WTC11 (cell line): ENCODE data around the gene BORCS8. TPM values are rescaled to one million over a fixed set of nuclear protein-coding genes. Genes with fewer than 3 reads are reported as not detected.

ENCODE experiments used
- ATAC-seq: fragments of 200-7000 bp; cut with Tn5 transposase; 2 replicates; pipeline ENCODE4 v1.10.0; 2021; ENCODE audit warnings: mild to moderate bottlenecking, moderate library complexity
- CTCF ChIA-PET: fragments of 300-600 bp; sonication (Branson Sonifier 250); formaldehyde crosslinking; loops from one replicate; lab custom pipeline; 2021; ENCODE audit warnings: antibody characterized with exemption; lab: Charles Lee
- POLR2A ChIA-PET: fragments of 350-600 bp; sonication (Branson Sonifier 250); formaldehyde crosslinking; loops from one replicate; lab custom pipeline; 2021; ENCODE audit warnings: antibody characterized with exemption; lab: Charles Lee
- DNase-seq: peaks from one replicate; pipeline ENCODE4 v3.0.0; 2021; ENCODE audit warnings: low spot score
- H3K27ac Mint-ChIP-seq: 2 replicates; pipeline ENCODE4 v1.8.0; 2021; ENCODE audit warnings: mixed read lengths
- H3K27me3 Mint-ChIP-seq: 2 replicates; pipeline ENCODE4 v1.8.0; 2021; ENCODE audit warnings: low read depth, mild to moderate bottlenecking, moderate library complexity, mixed read lengths
- H3K36me3 Mint-ChIP-seq: 2 replicates; pipeline ENCODE4 v1.8.0; 2021; ENCODE audit warnings: mixed read lengths
- H3K4me1 Mint-ChIP-seq: 2 replicates; pipeline ENCODE4 v1.8.0; 2022; ENCODE audit warnings: mixed read lengths
- H3K4me3 Mint-ChIP-seq: 2 replicates; pipeline ENCODE4 v1.8.0; 2021; ENCODE audit warnings: mild to moderate bottlenecking, moderate library complexity, mixed read lengths
- H3K9me3 Mint-ChIP-seq: 2 replicates; pipeline ENCODE4 v1.8.0; 2021; ENCODE audit warnings: mixed read lengths
- ATF1 ChIP-seq: sonication (generic); formaldehyde crosslinking; IDR thresholded peaks from 2 replicates; pipeline ENCODE4 v1.8.1; 2023; ENCODE audit warnings: mild to moderate bottlenecking, moderate library complexity, missing genetic modification reagents
- CTCF ChIP-seq: fragments of 200-600 bp; IDR thresholded peaks from 2 replicates; pipeline ENCODE4 v1.8.0; 2022; ENCODE audit warnings: antibody characterized with exemption
- ESRRA ChIP-seq: sonication (generic); formaldehyde crosslinking; IDR thresholded peaks from 2 replicates; pipeline ENCODE4 v1.8.1; 2022; ENCODE audit warnings: mild to moderate bottlenecking, missing genetic modification reagents, borderline replicate concordance
- GABPB1 ChIP-seq: sonication (generic); formaldehyde crosslinking; IDR thresholded peaks from 2 replicates; pipeline ENCODE4 v1.8.1; 2023; ENCODE audit warnings: mild to moderate bottlenecking, missing genetic modification reagents
- GTF2I ChIP-seq: fragments of 250-450 bp; sonication (Bioruptor Pico); conservative IDR thresholded peaks from 2 replicates; pipeline ENCODE4 v1.4.0; 2021; ENCODE audit warnings: mild to moderate bottlenecking
- HMGA2 ChIP-seq: fragments of 250-450 bp; sonication (Bioruptor Pico); IDR thresholded peaks from 2 replicates; pipeline ENCODE4 v1.4.0; 2021; ENCODE audit warnings: mild to moderate bottlenecking, moderate library complexity
- HMGXB4 ChIP-seq: sonication (generic); formaldehyde crosslinking; IDR thresholded peaks from 2 replicates; pipeline ENCODE4 v1.8.1; 2023; ENCODE audit warnings: mild to moderate bottlenecking, moderate library complexity, missing genetic modification reagents
- IRF2 ChIP-seq: sonication (generic); formaldehyde crosslinking; IDR thresholded peaks from 2 replicates; pipeline ENCODE4 v1.8.0; 2022; ENCODE audit warnings: low read depth, missing genetic modification reagents, borderline replicate concordance
- KAT7 ChIP-seq: sonication (generic); formaldehyde crosslinking; IDR thresholded peaks from 2 replicates; pipeline ENCODE4 v1.8.1; 2023; ENCODE audit warnings: missing genetic modification reagents, mild to moderate bottlenecking, borderline replicate concordance
- MXD4 ChIP-seq: fragments of 250-450 bp; sonication (Bioruptor Pico); IDR thresholded peaks from 2 replicates; pipeline ENCODE4 v1.8.0; 2021; ENCODE audit warnings: mild to moderate bottlenecking, moderate library complexity, borderline replicate concordance
- MYBL2 ChIP-seq: sonication (generic); formaldehyde crosslinking; IDR thresholded peaks from 2 replicates; pipeline ENCODE4 v1.8.1; 2023; ENCODE audit warnings: mild to moderate bottlenecking, moderate library complexity, missing genetic modification reagents
- NFYB ChIP-seq: sonication (generic); formaldehyde crosslinking; conservative IDR thresholded peaks from 2 replicates; pipeline ENCODE4 v1.8.0; 2022; ENCODE audit warnings: low read depth, missing genetic modification reagents
- NR1H2 ChIP-seq: sonication (generic); formaldehyde crosslinking; IDR thresholded peaks from 2 replicates; pipeline ENCODE4 v1.9.0; 2021; ENCODE audit warnings: mild to moderate bottlenecking, moderate library complexity, missing genetic modification reagents
- NR3C1 ChIP-seq: sonication (generic); formaldehyde crosslinking; conservative IDR thresholded peaks from 2 replicates; pipeline ENCODE4 v1.8.1; 2023; ENCODE audit warnings: low read depth, mild to moderate bottlenecking, missing genetic modification reagents
- PRRX2 ChIP-seq: fragments of 250-450 bp; sonication (Bioruptor Pico); IDR thresholded peaks from 2 replicates; pipeline ENCODE4 v1.8.0; 2021; ENCODE audit warnings: mild to moderate bottlenecking
- RORB ChIP-seq: fragments of 250-450 bp; sonication (Bioruptor Pico); IDR thresholded peaks from 2 replicates; pipeline ENCODE4 v1.9.0; 2021; ENCODE audit warnings: mild to moderate bottlenecking
- TEAD1 ChIP-seq: sonication (generic); formaldehyde crosslinking; IDR thresholded peaks from 2 replicates; pipeline ENCODE4 v1.8.0; 2022; ENCODE audit warnings: mild to moderate bottlenecking, missing genetic modification reagents
- ZMAT4 ChIP-seq: fragments of 250-450 bp; sonication (Bioruptor Pico); IDR thresholded peaks from 2 replicates; pipeline ENCODE4 v1.9.0; 2021; ENCODE audit warnings: mild to moderate bottlenecking
- ZNF263 ChIP-seq: sonication (generic); formaldehyde crosslinking; IDR thresholded peaks from 2 replicates; pipeline ENCODE4 v1.8.1; 2022; ENCODE audit warnings: low read depth, mild to moderate bottlenecking, moderate library complexity, missing genetic modification reagents
- ZNF317 ChIP-seq: sonication (generic); formaldehyde crosslinking; IDR thresholded peaks from 2 replicates; pipeline ENCODE4 v1.8.1; 2023; ENCODE audit warnings: low read depth, mild to moderate bottlenecking, moderate library complexity, missing genetic modification reagents, borderline replicate concordance
- total RNA-seq: library from RNA; stranded (reverse); gene quantifications from 3 replicates; pipeline ENCODE4 v1.2.3, GENCODE V29; 2021
- TF ChIP-seq, protein P1 (sequence below): sonication (generic); formaldehyde crosslinking; IDR thresholded peaks from 2 replicates; pipeline ENCODE4 v1.8.0; 2023; ENCODE audit warnings: missing genetic modification reagents
- TF ChIP-seq, protein P2 (sequence below): sonication (generic); formaldehyde crosslinking; IDR thresholded peaks from 2 replicates; pipeline ENCODE4 v1.8.0; 2022; ENCODE audit warnings: missing genetic modification reagents
- TF ChIP-seq, protein P3 (sequence below): sonication (generic); formaldehyde crosslinking; IDR thresholded peaks from 2 replicates; pipeline ENCODE4 v1.8.0; 2022; ENCODE audit warnings: mild to moderate bottlenecking, missing genetic modification reagents

The BORCS8 gene
- total RNA-seq, 1 experiment from 2014 or later = 20.9 TPM

- peaks cover 83% of the 10 kb centered on the region for H3K27me3 Mint-ChIP-seq
- H3K4me3 Mint-ChIP-seq = peak overlapping the region; percentile 70
- DNase-seq = no peak
- CTCF ChIA-PET = no interaction called here
- no peak overlapping the region for H3K27ac Mint-ChIP-seq
- no peaks in the 10 kb centered on the region for H3K9me3 Mint-ChIP-seq
- POLR2A ChIA-PET = no interaction called here
- peaks cover 14% of the 10 kb centered on the region for H3K4me1 Mint-ChIP-seq
- no peak for TF ChIP-seq TEAD1 (CRISPR knock-in tag)
- TF ChIP-seq PRRX2 (CRISPR knock-in tag) = no peak
- no peak for TF ChIP-seq MYBL2 (CRISPR knock-in tag)
- no peak for TF ChIP-seq ATF1 (CRISPR knock-in tag)
- TF ChIP-seq MXD4 (CRISPR knock-in tag) = no peak
- TF ChIP-seq, protein P1, sequence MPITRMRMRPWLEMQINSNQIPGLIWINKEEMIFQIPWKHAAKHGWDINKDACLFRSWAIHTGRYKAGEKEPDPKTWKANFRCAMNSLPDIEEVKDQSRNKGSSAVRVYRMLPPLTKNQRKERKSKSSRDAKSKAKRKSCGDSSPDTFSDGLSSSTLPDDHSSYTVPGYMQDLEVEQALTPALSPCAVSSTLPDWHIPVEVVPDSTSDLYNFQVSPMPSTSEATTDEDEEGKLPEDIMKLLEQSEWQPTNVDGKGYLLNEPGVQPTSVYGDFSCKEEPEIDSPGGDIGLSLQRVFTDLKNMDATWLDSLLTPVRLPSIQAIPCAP (CRISPR knock-in tag) = no peak
- no peak for TF ChIP-seq HMGA2 (CRISPR knock-in tag)
- no peak for TF ChIP-seq ZNF263 (CRISPR knock-in tag)
- no peak for TF ChIP-seq RORB (CRISPR knock-in tag)
- TF ChIP-seq ZNF317 = no peak
- no peak for TF ChIP-seq NR3C1 (CRISPR knock-in tag)
- no peak for TF ChIP-seq ZMAT4 (CRISPR knock-in tag)
- no peak for TF ChIP-seq IRF2
- no peak for TF ChIP-seq NR1H2
- TF ChIP-seq CTCF = no peak
- TF ChIP-seq KAT7 = no peak
- no peaks in the 10 kb centered on the region for H3K36me3 Mint-ChIP-seq
- ATAC-seq = no peak
Observed at GRCh38 chr19:19212916-19213315, 21.0 kb upstream of the BORCS8 start.

- CTCF ChIA-PET = interaction anchor here (0.7 to 1.5 kb wide), 4 partner anchors 9 to 96 kb away, joined by 3 to 5 read pairs (median 4); partner anchors contain the start of gene NR2C2AP
Observed at GRCh38 chr19:19211499-19212420, 19.8 kb upstream of the BORCS8 start, which contains the start of gene NCAN. NCAN (plus strand) TSS chr19:19211958; CDS start chr19:19216954, 4,996 bp downstream.

More at GRCh38 chr19:19211499-19212420, 19.8 kb upstream of the BORCS8 start, which contains the start of gene NCAN:
- H3K27me3 Mint-ChIP-seq = peaks cover 85% of the 10 kb centered on the region
- peak within 1 kb of the TSS; percentile 70 for H3K4me3 Mint-ChIP-seq
- no peak within 1 kb of the TSS for H3K27ac Mint-ChIP-seq
- H3K36me3 Mint-ChIP-seq = no peaks in the 10 kb centered on the region
- peaks cover 14% of the 10 kb centered on the region for H3K4me1 Mint-ChIP-seq
- DNase-seq (peak; percentile 65), ATAC-seq (peak; percentile 80)
- H3K9me3 Mint-ChIP-seq = peaks cover 7% of the 10 kb centered on the region; the same call in 1 of the 2 replicates
- TF ChIP-seq GTF2I (CRISPR knock-in tag) = peak; percentile 80; the same call in 1 of the 2 replicates
- TF ChIP-seq GABPB1 (CRISPR knock-in tag) = no peak
- TF ChIP-seq NR1H2 = no peak
- 0 out of 2 replicates have a peak, but pooled peaks have one; percentile 8 for TF ChIP-seq NFYB (CRISPR knock-in tag)
- 0 out of 2 replicates have a peak, but pooled peaks have one; percentile 21 for TF ChIP-seq HMGXB4 (CRISPR knock-in tag)
- peak; percentile 92; the same call in 1 of the 2 replicates for TF ChIP-seq ESRRA (CRISPR knock-in tag)
- TF ChIP-seq, protein P2, sequence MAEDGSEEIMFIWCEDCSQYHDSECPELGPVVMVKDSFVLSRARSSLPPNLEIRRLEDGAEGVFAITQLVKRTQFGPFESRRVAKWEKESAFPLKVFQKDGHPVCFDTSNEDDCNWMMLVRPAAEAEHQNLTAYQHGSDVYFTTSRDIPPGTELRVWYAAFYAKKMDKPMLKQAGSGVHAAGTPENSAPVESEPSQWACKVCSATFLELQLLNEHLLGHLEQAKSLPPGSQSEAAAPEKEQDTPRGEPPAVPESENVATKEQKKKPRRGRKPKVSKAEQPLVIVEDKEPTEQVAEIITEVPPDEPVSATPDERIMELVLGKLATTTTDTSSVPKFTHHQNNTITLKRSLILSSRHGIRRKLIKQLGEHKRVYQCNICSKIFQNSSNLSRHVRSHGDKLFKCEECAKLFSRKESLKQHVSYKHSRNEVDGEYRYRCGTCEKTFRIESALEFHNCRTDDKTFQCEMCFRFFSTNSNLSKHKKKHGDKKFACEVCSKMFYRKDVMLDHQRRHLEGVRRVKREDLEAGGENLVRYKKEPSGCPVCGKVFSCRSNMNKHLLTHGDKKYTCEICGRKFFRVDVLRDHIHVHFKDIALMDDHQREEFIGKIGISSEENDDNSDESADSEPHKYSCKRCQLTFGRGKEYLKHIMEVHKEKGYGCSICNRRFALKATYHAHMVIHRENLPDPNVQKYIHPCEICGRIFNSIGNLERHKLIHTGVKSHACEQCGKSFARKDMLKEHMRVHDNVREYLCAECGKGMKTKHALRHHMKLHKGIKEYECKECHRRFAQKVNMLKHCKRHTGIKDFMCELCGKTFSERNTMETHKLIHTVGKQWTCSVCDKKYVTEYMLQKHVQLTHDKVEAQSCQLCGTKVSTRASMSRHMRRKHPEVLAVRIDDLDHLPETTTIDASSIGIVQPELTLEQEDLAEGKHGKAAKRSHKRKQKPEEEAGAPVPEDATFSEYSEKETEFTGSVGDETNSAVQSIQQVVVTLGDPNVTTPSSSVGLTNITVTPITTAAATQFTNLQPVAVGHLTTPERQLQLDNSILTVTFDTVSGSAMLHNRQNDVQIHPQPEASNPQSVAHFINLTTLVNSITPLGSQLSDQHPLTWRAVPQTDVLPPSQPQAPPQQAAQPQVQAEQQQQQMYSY (CRISPR knock-in tag) = no peak
- TF ChIP-seq, protein P3, sequence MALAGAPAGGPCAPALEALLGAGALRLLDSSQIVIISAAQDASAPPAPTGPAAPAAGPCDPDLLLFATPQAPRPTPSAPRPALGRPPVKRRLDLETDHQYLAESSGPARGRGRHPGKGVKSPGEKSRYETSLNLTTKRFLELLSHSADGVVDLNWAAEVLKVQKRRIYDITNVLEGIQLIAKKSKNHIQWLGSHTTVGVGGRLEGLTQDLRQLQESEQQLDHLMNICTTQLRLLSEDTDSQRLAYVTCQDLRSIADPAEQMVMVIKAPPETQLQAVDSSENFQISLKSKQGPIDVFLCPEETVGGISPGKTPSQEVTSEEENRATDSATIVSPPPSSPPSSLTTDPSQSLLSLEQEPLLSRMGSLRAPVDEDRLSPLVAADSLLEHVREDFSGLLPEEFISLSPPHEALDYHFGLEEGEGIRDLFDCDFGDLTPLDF (CRISPR knock-in tag) = no peak
- POLR2A ChIA-PET = interaction anchor here (0.9 kb wide), 1 partner anchor 86 kb away, joined by 3 read pairs; no protein-coding TSS in a partner anchor
